Measurements from ENCODE around the gene CACNA1B.
"Not testable (repeated sequence)": the region's sequence is repeated elsewhere in the genome, so short reads cannot be mapped to it uniquely, and the experiment has no call there.

Gene CACNA1B

DNA sequence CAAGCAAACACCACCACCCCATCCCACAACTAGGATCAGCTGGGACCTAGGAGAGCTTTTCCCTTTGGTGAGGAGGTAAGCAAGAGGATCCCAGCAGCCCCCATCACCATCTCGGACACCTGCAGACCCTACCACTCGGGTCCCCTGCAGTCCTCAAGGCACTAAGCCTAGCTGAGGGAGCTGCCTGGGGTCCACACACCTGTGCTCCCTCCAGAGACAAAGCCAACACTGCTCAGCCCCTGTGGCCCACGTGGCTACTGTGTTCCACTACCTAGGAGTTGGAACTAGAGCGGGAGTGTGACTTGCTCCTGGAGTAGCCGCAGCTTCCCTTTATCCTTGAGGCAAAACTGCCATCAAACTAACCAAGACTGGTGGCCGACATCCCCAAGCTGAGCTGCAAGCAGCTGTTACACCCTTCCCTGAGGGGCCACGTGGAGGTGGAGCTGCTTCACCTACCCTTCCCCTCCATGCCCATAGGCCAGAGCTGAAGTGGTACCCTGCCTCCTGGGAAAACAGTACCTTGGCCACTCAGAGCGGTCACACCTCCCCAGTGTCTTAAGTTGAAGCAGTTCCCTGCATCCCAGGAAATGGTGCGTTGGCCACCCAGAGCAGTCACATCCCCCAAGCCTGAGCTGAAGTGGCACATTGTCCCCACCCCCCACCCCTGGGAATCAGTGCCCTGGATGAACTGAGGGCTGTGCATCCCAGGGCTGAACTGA, 205.5 kb downstream of the CACNA1B start:
- Histone ChIP-seq H3K36me3 (ENCODE audit: insufficient read depth, low read length) (no peaks in the 10 kb centered on the region), H3K4me3 (ENCODE audit: low read depth in 1 of 2, low read length in 2 of 2) (no peak overlapping the region), H3K9ac (ENCODE audit: low read depth, low read length) (no peak overlapping the region), H3K9me3 (ENCODE audit: insufficient read depth, low read length, severe bottlenecking) (peaks cover 7% of the 10 kb centered on the region), H3K27me3 (ENCODE audit: insufficient read depth, low read length, poor library complexity) (no peaks in the 10 kb centered on the region), H3K4me2 (ENCODE audit: insufficient read depth, low read length) (no peak overlapping the region), H3K27ac (ENCODE audit: low read length) (no peak overlapping the region), H2AFZ (ENCODE audit: low read depth, low read length) (no peak overlapping the region), H3K79me2 (ENCODE audit: insufficient read depth, low read length) (no peaks in the 10 kb centered on the region), H4K20me1 (ENCODE audit: insufficient read depth, low read length) (no peaks in the 10 kb centered on the region), H3K4me1 (ENCODE audit: insufficient read depth, low read length) (no peaks in the 10 kb centered on the region)
- TF ChIP-seq, protein P1, sequence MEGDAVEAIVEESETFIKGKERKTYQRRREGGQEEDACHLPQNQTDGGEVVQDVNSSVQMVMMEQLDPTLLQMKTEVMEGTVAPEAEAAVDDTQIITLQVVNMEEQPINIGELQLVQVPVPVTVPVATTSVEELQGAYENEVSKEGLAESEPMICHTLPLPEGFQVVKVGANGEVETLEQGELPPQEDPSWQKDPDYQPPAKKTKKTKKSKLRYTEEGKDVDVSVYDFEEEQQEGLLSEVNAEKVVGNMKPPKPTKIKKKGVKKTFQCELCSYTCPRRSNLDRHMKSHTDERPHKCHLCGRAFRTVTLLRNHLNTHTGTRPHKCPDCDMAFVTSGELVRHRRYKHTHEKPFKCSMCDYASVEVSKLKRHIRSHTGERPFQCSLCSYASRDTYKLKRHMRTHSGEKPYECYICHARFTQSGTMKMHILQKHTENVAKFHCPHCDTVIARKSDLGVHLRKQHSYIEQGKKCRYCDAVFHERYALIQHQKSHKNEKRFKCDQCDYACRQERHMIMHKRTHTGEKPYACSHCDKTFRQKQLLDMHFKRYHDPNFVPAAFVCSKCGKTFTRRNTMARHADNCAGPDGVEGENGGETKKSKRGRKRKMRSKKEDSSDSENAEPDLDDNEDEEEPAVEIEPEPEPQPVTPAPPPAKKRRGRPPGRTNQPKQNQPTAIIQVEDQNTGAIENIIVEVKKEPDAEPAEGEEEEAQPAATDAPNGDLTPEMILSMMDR (IDR thresholded peaks at IDR 0.05; ENCODE audit: borderline replicate concordance, extremely low read depth, low read length, poor library complexity, severe bottlenecking): no peak
- TF ChIP-seq EZH2 (IDR thresholded peaks at IDR 0.05; ENCODE audit: borderline replicate concordance, low read depth, low read length, severe bottlenecking): no peak
- DNase-seq (no peak), ATAC-seq (ENCODE audit: insufficient read depth, low read depth) (no peak)

DNA sequence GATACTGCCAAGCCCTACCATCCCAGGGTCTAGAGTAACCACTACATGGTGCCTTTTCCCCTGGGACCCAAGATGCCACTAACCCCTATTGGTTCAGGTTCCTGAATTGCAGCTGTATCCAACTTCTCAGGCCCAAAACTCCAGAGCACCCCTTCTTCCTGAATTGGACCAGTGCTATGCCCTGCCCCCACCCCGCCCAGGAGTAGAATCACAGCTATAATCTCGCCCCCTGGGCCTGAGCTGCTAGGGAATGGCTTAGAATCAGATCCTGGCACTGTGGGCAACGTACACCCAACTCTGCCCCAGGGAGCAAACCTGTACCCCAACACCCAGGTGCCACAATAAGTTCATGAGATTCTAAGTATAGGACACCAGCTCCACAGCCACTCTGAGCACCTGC, 206.3 kb downstream of the CACNA1B start:
- H3K27ac ChIP-seq (ENCODE audit: low read length): no peak overlapping the region
- H3K79me2 ChIP-seq (ENCODE audit: insufficient read depth, low read length): no peaks in the 10 kb centered on the region
- no peak overlapping the region for H3K4me3 ChIP-seq (ENCODE audit: low read depth in 1 of 2, low read length in 2 of 2)
- H3K36me3 ChIP-seq (ENCODE audit: insufficient read depth, low read length): no peaks in the 10 kb centered on the region
- no peak overlapping the region for H3K4me2 ChIP-seq (ENCODE audit: insufficient read depth, low read length)
- H4K20me1 ChIP-seq (ENCODE audit: insufficient read depth, low read length): no peaks in the 10 kb centered on the region
- peaks cover 7% of the 10 kb centered on the region for H3K9me3 ChIP-seq (ENCODE audit: insufficient read depth, low read length, severe bottlenecking)
- ATAC-seq (ENCODE audit: insufficient read depth, low read depth) (no peak), DNase-seq (no peak)
- no peaks in the 10 kb centered on the region for H3K4me1 ChIP-seq (ENCODE audit: insufficient read depth, low read length)
- TF ChIP-seq EZH2 (IDR thresholded peaks at IDR 0.05; ENCODE audit: borderline replicate concordance, low read depth, low read length, severe bottlenecking): no peak
- TF ChIP-seq, protein P1 (IDR thresholded peaks at IDR 0.05; ENCODE audit: borderline replicate concordance, extremely low read depth, low read length, poor library complexity, severe bottlenecking): no peak
- no peak overlapping the region for H3K9ac ChIP-seq (ENCODE audit: low read depth, low read length)
- H3K27me3 ChIP-seq (ENCODE audit: insufficient read depth, low read length, poor library complexity): no peaks in the 10 kb centered on the region
- no peak overlapping the region for H2AFZ ChIP-seq (ENCODE audit: low read depth, low read length)

DNA sequence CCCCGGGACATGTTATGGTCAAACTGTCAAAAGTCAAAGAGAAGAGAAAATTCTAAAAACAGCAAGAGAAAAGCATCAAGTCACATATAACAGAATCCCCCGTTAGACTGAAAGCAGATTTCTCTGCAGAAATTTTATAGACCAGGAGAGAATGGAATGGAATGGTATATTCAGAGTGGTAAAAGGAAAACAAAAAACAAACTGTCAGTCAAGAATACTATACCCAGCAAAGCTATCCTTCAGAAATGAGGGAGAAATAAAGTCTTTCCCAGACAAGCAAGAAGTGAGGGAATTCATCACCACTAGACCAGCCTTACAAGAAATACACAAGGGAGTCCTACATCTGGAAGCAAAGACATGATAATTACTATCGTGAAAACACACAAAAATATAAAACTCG, 208.0 kb downstream of the CACNA1B start:
- H3K4me3 ChIP-seq (ENCODE audit: low read depth in 1 of 2, low read length in 2 of 2): no peak overlapping the region
- H3K27ac ChIP-seq (ENCODE audit: low read length): no peak overlapping the region
- ATAC-seq (ENCODE audit: insufficient read depth, low read depth) (no peak), DNase-seq (no peak)
- peaks cover 7% of the 10 kb centered on the region for H3K9me3 ChIP-seq (ENCODE audit: insufficient read depth, low read length, severe bottlenecking)
- no peaks in the 10 kb centered on the region for H4K20me1 ChIP-seq (ENCODE audit: insufficient read depth, low read length)
- no peaks in the 10 kb centered on the region for H3K4me1 ChIP-seq (ENCODE audit: insufficient read depth, low read length)
- H2AFZ ChIP-seq (ENCODE audit: low read depth, low read length): no peak overlapping the region
- no peak overlapping the region for H3K4me2 ChIP-seq (ENCODE audit: insufficient read depth, low read length)
- TF ChIP-seq, protein P1 (IDR thresholded peaks at IDR 0.05; ENCODE audit: borderline replicate concordance, extremely low read depth, low read length, poor library complexity, severe bottlenecking): no peak
- no peak for TF ChIP-seq EZH2 (IDR thresholded peaks at IDR 0.05; ENCODE audit: borderline replicate concordance, low read depth, low read length, severe bottlenecking)
- H3K9ac ChIP-seq (ENCODE audit: low read depth, low read length): no peak overlapping the region
- no peaks in the 10 kb centered on the region for H3K79me2 ChIP-seq (ENCODE audit: insufficient read depth, low read length)
- H3K36me3 ChIP-seq (ENCODE audit: insufficient read depth, low read length): no peaks in the 10 kb centered on the region
- H3K27me3 ChIP-seq (ENCODE audit: insufficient read depth, low read length, poor library complexity): no peaks in the 10 kb centered on the region

DNA sequence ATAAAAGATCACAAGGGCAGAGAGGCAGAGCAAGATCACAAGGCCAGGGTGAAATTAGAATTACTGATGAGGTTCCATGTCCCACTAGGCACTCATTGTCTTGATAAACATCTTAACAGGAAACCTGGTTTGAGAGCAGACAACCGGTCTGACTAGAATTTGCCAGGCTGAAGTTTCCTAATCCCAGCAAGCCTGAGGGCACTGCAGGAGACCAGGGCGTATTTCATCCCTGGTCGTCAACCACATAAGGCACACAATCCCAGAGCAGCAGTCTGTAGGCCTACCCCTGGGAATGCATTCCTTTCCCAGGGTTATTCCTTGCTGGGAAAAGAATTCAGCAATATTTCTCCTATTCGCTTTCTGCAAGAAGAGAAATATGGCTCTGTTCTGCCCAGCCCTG, 214.5 kb downstream of the CACNA1B start:
- not testable (repeated sequence) for H3K4me1 ChIP-seq (ENCODE audit: insufficient read depth, low read length); H3K9me3 ChIP-seq (ENCODE audit: insufficient read depth, low read length, severe bottlenecking); H2AFZ ChIP-seq (ENCODE audit: low read depth, low read length); DNase-seq; H3K4me3 ChIP-seq (ENCODE audit: low read depth in 1 of 2, low read length in 2 of 2); H3K79me2 ChIP-seq (ENCODE audit: insufficient read depth, low read length); H3K27ac ChIP-seq (ENCODE audit: low read length); H3K9ac ChIP-seq (ENCODE audit: low read depth, low read length); H4K20me1 ChIP-seq (ENCODE audit: insufficient read depth, low read length); ATAC-seq (ENCODE audit: insufficient read depth, low read depth); H3K27me3 ChIP-seq (ENCODE audit: insufficient read depth, low read length, poor library complexity); H3K4me2 ChIP-seq (ENCODE audit: insufficient read depth, low read length); H3K36me3 ChIP-seq (ENCODE audit: insufficient read depth, low read length)
